Vagina (tissue), 2 donors: ENCODE results near the gene SPAG9. TPM values are rescaled to one million over a fixed set of nuclear protein-coding genes. Genes with fewer than 3 reads are reported as not detected.

ENCODE experiments used
- DNase-seq, 2 donors: peaks; one replicate each; pipeline ENCODE4 v3.0.0-alpha.2; 2017; ENCODE audit errors: extremely low spot score in 2 of 2
- H3K27ac ChIP-seq: fragments of 200-600 bp; sonication (generic); one replicate; pipeline ENCODE4 v1.5.1; 2019
- H3K27me3 ChIP-seq: fragments of 200-600 bp; sonication (generic); one replicate; pipeline ENCODE4 v1.5.1; 2019
- H3K36me3 ChIP-seq, 2 donors: fragments of 200-600 bp; sonication (generic); one replicate each; pipeline ENCODE4 v1.5.1; 2017 to 2019
- H3K4me1 ChIP-seq: fragments of 200-600 bp; sonication (generic); one replicate; pipeline ENCODE4 v1.5.1; 2019
- H3K4me3 ChIP-seq, 2 donors: fragments of 200-600 bp; sonication (generic); 1 replicate in 1 of 2; 2 replicates in 1 of 2; pipeline ENCODE4 v1.5.1; 2016 to 2019
- H3K9me3 ChIP-seq: fragments of 200-600 bp; sonication (generic); one replicate; pipeline ENCODE4 v1.5.1; 2019
- CTCF ChIP-seq, 3 experiments: fragments of 450-650 bp in 2 of 3; fragments of 200-600 bp in 1 of 3; sonication (generic) in 1 of 3; IDR thresholded peaks; one replicate each; pipeline ENCODE4 v1.5.1; 2017 to 2019; ENCODE audit warnings: antibody characterized with exemption in 3 of 3, mild to moderate bottlenecking in 2 of 3, moderate library complexity in 2 of 3
- POLR2A ChIP-seq, 2 donors: fragments of 450-650 bp; IDR thresholded peaks; one replicate each; pipeline ENCODE4 v1.6.1; 2017; ENCODE audit warnings: antibody characterized with exemption in 2 of 2, mild to moderate bottlenecking in 2 of 2, moderate library complexity in 2 of 2
- POLR2AphosphoS5 ChIP-seq, 2 donors: sonication (generic); formaldehyde crosslinking; IDR thresholded peaks; one replicate each; pipeline ENCODE4 v1.9.0; 2017; ENCODE audit warnings: antibody characterized with exemption in 2 of 2, mild to moderate bottlenecking in 2 of 2, low read depth in 1 of 2; ENCODE audit not compliant: insufficient read depth in 1 of 2
- intact Hi-C: fragments of 100-400 bp; cut with DNase I; formaldehyde crosslinking; loops from one replicate; pipeline ENCODE4 v1.15.1; 2023
- total RNA-seq: library from RNA; depleted of rRNA; stranded (reverse); fragments of >200 nt; gene quantifications from one replicate; pipeline ENCODE4 v1.2.3, GENCODE V29; 2016

The SPAG9 gene
- total RNA-seq, 1 donor from 2014 or later: 92.6 TPM

GRCh38 chr17:51046514-51047384 lies 73.9 kb downstream of the SPAG9 start:
- intact Hi-C loops: no loop called here
- Histone ChIP-seq H3K36me3 (no peaks in the 10 kb centered on the region), H3K4me3 (peak overlapping the region; percentile 35 to 44), H3K27ac (peak overlapping the region; percentile 70), H3K4me1 (peaks cover 4% of the 10 kb centered on the region), H3K27me3 (no peaks in the 10 kb centered on the region), H3K9me3 (no peaks in the 10 kb centered on the region)
- TF ChIP-seq POLR2A (IDR thresholded peaks at IDR 0.05): no peak
- TF ChIP-seq POLR2AphosphoS5 (IDR thresholded peaks at IDR 0.05; ENCODE audit: insufficient read depth in 1 of 2, low read depth in 1 of 2): peak in 1 of 2 donors; percentile 46
- peak in 1 of 2 donors; percentile 93 for DNase-seq

- Histone ChIP-seq H3K27me3 (no peaks in the 10 kb centered on the region), H3K4me3 (peak overlapping the region; percentile 35 to 44), H3K27ac (peak overlapping the region; percentile 70), H3K4me1 (peaks cover 4% of the 10 kb centered on the region), H3K9me3 (no peaks in the 10 kb centered on the region), H3K36me3 (no peaks in the 10 kb centered on the region)
- intact Hi-C loops: no loop called here
- TF ChIP-seq POLR2A (IDR thresholded peaks at IDR 0.05) (no peak), CTCF (IDR thresholded peaks at IDR 0.05) (no peak), POLR2AphosphoS5 (IDR thresholded peaks at IDR 0.05; ENCODE audit: insufficient read depth in 1 of 2, low read depth in 1 of 2) (no peak)
- no peak for DNase-seq
These were observed 74.6 kb downstream of the SPAG9 start for GRCh38 chr17:51046046-51046445.

- DNase-seq: no peak
- Histone ChIP-seq H3K27ac (peak overlapping the region; percentile 70), H3K4me1 (peaks cover 4% of the 10 kb centered on the region), H3K36me3 (no peaks in the 10 kb centered on the region), H3K9me3 (no peaks in the 10 kb centered on the region), H3K4me3 (no peak overlapping the region), H3K27me3 (no peaks in the 10 kb centered on the region)
- TF ChIP-seq CTCF (IDR thresholded peaks at IDR 0.05) (no peak), POLR2A (IDR thresholded peaks at IDR 0.05) (no peak), POLR2AphosphoS5 (IDR thresholded peaks at IDR 0.05; ENCODE audit: insufficient read depth in 1 of 2, low read depth in 1 of 2) (no peak)
- intact Hi-C loops: no loop called here
These were observed 75.0 kb downstream of the SPAG9 start for GRCh38 chr17:51045621-51046020.

GRCh38 chr17:51044976-51045375 lies 75.7 kb downstream of the SPAG9 start:
- Histone ChIP-seq H3K27me3 (no peaks in the 10 kb centered on the region), H3K9me3 (no peaks in the 10 kb centered on the region), H3K27ac (no peak overlapping the region), H3K4me1 (peaks cover 4% of the 10 kb centered on the region), H3K36me3 (no peaks in the 10 kb centered on the region), H3K4me3 (no peak overlapping the region)
- TF ChIP-seq POLR2A (IDR thresholded peaks at IDR 0.05) (no peak), CTCF (IDR thresholded peaks at IDR 0.05) (no peak), POLR2AphosphoS5 (IDR thresholded peaks at IDR 0.05; ENCODE audit: insufficient read depth in 1 of 2, low read depth in 1 of 2) (no peak)
- DNase-seq: no peak
- intact Hi-C loops: no loop called here

GRCh38 chr17:51036084-51036483 lies 84.6 kb downstream of the SPAG9 start:
- no peak for TF ChIP-seq CTCF (IDR thresholded peaks at IDR 0.05)
- no peak for TF ChIP-seq POLR2AphosphoS5 (IDR thresholded peaks at IDR 0.05; ENCODE audit: insufficient read depth in 1 of 2, low read depth in 1 of 2)
- TF ChIP-seq POLR2A (IDR thresholded peaks at IDR 0.05): no peak
- intact Hi-C loops: no loop called here

More at GRCh38 chr17:51036084-51036483, 84.6 kb downstream of the SPAG9 start:
- H3K27ac ChIP-seq: no peak overlapping the region
- no peaks in the 10 kb centered on the region for H3K9me3 ChIP-seq
- no peak for DNase-seq
- H3K27me3 ChIP-seq: no peaks in the 10 kb centered on the region
- no peak overlapping the region for H3K4me3 ChIP-seq
- peaks cover 11% of the 10 kb centered on the region for H3K4me1 ChIP-seq
- peaks cover 0 to 8% of the 10 kb centered on the region in 2 donors for H3K36me3 ChIP-seq
